22Rv1 (cell line): ENCODE measurements around the gene CELF4.

ENCODE experiments used
- H3K27ac ChIP-seq: fragments of 450-650 bp; 2 replicates; pipeline ENCODE4 v1.5.1; 2017
- CTCF ChIP-seq: fragments of 450-650 bp; IDR thresholded peaks from 2 replicates; pipeline ENCODE4 v1.5.1; 2017; ENCODE audit warnings: mild to moderate bottlenecking
- ZFX ChIP-seq: fragments of 450-650 bp; IDR thresholded peaks from 2 replicates; pipeline ENCODE4 v1.6.1; 2017; ENCODE audit warnings: antibody characterized with exemption, borderline replicate concordance

The CELF4 gene

DNA sequence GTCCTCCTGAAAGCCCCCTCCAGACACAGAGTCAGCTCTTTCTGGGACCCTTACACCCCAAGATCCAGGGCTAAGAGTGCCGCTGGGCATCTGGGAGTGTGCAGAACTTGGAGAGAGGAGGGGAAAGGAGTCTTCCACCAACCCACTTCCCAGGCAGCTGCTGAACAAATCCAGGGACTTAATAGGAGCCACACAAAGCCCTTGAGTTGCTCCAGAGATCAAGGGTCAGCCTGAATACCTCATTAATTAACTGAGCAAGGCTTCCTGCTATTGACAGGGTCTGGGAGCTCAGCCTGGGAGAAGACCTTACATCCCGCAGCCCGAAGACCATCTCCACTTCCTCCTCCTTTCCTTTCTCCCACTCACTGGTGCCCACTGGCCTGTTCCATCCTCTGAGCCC, 108.3 kb downstream of the CELF4 start:
- TF ChIP-seq CTCF (no peak), ZFX (no peak)

GRCh38 chr18:37456873-37457272, 108.7 kb downstream of the CELF4 start:
- no peak overlapping the region for H3K27ac ChIP-seq
- TF ChIP-seq CTCF = no peak
- TF ChIP-seq ZFX = no peak

More for the DNA sequence above, 108.3 kb downstream of the CELF4 start:
- no peak overlapping the region for H3K27ac ChIP-seq

DNA sequence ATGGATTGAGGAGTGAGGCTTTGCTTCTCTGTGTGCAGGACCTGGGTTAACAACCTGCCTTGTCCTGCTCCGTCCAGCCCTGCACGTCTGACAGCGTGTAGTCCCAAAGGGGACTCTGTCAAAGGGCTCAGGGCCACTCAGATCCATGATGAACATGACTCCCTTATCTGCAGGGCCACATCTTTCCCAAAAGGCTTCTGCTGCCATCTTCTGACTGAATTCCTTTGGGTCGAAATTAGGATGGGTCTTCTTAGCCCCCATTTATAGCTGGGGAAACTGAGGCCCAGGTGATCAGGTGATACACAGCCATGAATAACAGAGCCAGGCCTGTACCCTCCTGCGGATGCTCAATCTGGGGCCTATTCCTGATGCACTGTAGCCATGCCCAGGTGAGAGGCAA, 109.2 kb downstream of the CELF4 start:
- no peak for TF ChIP-seq ZFX
- H3K27ac ChIP-seq = no peak overlapping the region

- H3K27ac ChIP-seq = no peak overlapping the region
- no peak for TF ChIP-seq ZFX
- no peak for TF ChIP-seq CTCF
Measured at GRCh38 chr18:37453752-37454151, 111.8 kb downstream of the CELF4 start.

DNA sequence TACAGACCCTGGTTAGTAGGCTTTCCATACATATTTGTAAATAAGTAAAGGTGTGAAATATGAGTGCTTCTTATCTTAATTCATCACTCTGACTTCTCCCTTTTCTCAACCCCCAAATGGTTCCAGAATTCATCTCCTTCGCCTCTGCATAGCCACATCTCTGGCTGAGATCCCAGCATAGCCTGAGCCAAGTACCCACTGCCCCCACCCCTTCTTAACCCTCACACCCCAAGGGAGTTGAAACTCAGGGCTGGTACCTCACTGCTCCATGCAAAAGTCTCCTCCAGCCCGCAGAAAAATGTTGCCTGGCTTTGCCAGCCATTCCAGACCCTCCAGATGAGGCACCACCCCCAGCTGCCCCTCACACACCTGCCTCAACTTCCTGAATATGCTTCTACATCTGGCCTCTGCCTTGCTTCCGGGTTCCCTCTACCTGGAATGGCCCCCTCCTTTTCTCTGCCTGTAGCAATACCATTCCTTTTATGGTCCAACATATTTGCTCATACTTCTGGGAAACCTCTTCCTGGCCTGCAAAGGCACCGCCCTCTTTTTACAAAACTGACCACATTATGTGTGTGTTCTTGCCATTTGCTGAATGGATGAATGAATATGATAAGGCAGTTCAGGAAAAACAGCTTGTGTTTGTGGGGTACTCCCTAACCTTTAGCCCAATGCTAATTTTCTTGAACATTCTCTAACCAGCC, 112.8 kb downstream of the CELF4 start:
- TF ChIP-seq ZFX (no peak), CTCF (no peak)
- no peak overlapping the region for H3K27ac ChIP-seq

DNA sequence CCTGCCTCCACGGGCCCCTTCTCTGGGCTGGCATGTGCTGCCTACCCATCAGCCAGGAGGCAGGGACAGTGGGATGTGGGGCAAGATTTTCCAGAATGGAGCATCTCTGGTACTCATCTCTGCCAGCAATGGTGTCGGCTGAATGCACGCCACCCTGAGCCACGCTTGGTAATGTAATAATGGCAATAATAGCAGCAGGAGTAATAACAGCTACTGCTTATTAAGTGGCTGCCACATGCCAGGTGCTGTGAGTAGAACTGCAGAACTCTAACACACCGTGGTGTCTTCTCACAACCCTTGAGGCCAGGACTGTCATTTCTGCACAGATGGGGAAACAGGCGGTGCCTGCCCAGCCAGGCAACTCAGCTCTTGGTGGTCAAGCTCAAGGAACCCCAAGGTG, 113.6 kb downstream of the CELF4 start:
- TF ChIP-seq CTCF (no peak), ZFX (no peak)
- no peak overlapping the region for H3K27ac ChIP-seq

DNA sequence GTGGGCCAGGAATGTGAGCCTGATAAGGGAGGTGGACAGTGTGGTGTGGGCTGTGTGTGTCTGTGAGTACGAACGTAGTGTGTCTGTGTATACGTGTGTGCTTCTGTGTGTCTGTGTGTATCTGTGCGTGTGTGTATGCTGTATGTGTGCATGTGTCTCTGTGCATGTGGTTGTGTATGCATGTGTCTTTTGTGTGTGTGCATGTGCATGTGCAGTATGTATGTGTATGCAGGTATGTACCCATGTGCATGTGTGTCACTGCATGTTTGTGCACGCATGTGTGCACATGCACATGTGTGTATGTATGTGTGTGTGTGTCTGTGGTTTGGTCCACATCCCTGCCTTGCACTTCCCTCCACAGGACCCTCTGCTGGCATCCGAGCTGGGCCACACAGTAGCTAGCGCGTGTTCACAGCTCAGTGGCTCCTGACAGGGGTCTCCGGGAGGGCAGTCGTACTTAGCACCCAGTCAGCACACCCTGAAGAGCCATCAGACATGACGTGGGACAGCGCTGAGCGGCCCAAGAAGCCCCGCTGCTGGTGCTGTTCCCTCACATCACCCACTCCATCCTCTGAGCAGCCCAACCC, 114.3 kb downstream of the CELF4 start:
- TF ChIP-seq CTCF (no peak), ZFX (no peak)
- H3K27ac ChIP-seq = no peak overlapping the region
